Central memory CD8-positive, alpha-beta T cell (primary cell): ENCODE measurements around the gene MIB2.

Experiments
- ATAC-seq: fragments of 150-1000 bp; cut with Tn5 transposase; replicated peaks from 2 replicates; pipeline ENCODE4 v1.10.0; 2022; ENCODE audit warnings: mild to moderate bottlenecking, moderate FRiP score, moderate number of reproducible peaks; ENCODE audit not compliant: poor library complexity, severe bottlenecking; ENCODE audit errors: extremely low read depth
- DNase-seq, 2 donors: peaks; one replicate each; pipeline ENCODE4 v3.0.0; 2021; ENCODE audit warnings: low spot score in 2 of 2
- H3K27ac Mint-ChIP-seq: one replicate; pipeline ENCODE4 v1.8.0; 2022; ENCODE audit warnings: low read depth, mild to moderate bottlenecking, moderate library complexity, mixed read lengths
- H3K27me3 Mint-ChIP-seq: one replicate; pipeline ENCODE4 v1.8.0; 2022; ENCODE audit warnings: mixed read lengths
- H3K36me3 Mint-ChIP-seq: one replicate; pipeline ENCODE4 v1.8.0; 2022; ENCODE audit warnings: mild to moderate bottlenecking, moderate library complexity, mixed read lengths; ENCODE audit not compliant: insufficient read depth
- H3K4me1 Mint-ChIP-seq: one replicate; pipeline ENCODE4 v1.8.0; 2022; ENCODE audit warnings: mixed read lengths
- H3K4me3 Mint-ChIP-seq: one replicate; pipeline ENCODE4 v1.8.0; 2022; ENCODE audit warnings: mild to moderate bottlenecking, moderate library complexity, mixed read lengths
- H3K9me3 Mint-ChIP-seq: one replicate; pipeline ENCODE4 v1.8.0; 2022; ENCODE audit warnings: mixed read lengths

Gene MIB2

DNA sequence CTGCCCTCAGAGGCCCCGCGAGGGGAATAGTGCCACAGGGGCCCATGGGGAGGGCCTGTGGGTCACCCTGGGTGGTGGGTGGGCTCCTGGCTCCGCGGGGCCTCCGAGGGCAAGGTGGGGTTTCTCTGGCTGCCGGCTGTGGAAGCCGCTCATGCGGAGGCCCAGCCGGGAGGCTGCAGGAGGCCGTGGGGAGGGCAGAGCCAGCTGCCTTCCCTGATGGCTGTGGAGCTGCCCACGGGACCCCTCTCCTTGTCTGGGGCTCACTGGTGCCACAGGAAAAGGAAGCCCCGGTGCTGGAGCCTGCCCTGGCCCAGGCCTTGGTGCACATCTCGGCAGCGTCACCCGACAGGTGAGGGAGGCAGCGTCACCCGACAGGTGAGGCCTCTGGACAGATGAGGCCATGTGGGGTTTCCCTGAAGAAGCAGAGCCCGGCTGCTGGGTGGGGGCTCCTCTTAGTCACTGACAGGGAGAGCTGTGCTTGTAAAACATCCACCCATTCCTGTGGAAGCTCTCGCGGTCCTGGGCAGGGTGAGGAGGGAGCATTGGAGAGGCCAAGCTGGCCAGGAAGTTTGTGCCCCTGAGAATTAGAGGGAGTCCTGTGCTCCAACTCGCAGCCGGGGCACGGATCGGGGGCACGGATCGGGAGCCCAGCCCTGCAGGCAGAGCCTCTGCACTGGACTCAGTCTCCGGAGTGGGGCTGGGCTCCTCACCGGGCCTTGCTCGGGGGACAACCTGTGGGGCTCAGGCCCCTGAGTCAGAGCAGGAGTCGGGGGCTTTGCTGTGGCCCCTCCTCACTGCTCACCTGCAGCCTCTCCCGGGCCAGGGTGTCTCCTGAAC, 6.1 kb downstream of the MIB2 start:
- H3K27ac Mint-ChIP-seq = no peak overlapping the region
- H3K4me1 Mint-ChIP-seq = peaks cover 3% of the 10 kb centered on the region
- ATAC-seq (no peak), DNase-seq (no peak)
- no peak overlapping the region for H3K4me3 Mint-ChIP-seq
- H3K9me3 Mint-ChIP-seq = no peaks in the 10 kb centered on the region
- peaks cover 10% of the 10 kb centered on the region for H3K36me3 Mint-ChIP-seq
- H3K27me3 Mint-ChIP-seq = no peaks in the 10 kb centered on the region

DNA sequence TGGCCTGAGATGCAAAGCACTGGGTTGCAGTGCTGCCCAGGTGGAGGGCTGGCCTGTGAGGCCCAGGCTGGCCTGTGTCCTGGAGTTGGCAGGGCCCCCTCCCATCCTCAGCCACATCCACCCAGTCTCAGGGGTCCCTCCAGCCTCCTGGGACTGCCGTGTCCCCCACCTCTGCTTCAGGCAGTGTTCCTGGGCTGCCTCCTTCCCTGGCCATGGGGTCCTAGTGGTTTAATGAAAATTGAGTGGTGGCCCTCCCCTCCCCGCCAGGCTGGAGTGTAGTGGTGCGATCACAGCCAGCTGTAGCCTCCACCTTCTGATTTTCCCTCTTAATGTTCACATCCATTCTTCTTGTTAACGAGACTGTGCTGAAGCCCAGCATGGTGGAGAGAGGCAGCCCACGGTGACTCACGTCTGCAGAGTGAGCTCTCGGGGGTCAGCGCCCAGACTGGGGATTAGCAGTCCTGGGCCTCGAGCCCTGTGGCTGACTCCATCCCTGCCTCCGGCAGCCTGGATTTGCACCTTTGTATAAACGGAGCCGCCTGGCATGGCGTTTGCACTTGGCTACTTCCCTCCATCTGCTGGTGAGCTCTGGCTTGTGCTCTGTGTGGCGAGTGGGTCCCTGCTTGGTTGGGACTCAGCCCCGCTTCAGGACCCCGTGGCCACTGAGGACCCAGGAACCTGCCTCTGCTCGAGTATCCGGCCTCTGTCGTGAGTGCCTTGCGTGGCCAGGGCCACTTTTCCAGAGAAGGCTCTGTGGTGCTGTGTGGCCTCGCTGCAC, 6.9 kb downstream of the MIB2 start:
- H3K27me3 Mint-ChIP-seq = no peaks in the 10 kb centered on the region
- no peak overlapping the region for H3K4me3 Mint-ChIP-seq
- ATAC-seq (no peak), DNase-seq (no peak)
- no peaks in the 10 kb centered on the region for H3K4me1 Mint-ChIP-seq
- H3K9me3 Mint-ChIP-seq = no peaks in the 10 kb centered on the region
- H3K27ac Mint-ChIP-seq = no peak overlapping the region
- H3K36me3 Mint-ChIP-seq = peaks cover 7% of the 10 kb centered on the region

DNA sequence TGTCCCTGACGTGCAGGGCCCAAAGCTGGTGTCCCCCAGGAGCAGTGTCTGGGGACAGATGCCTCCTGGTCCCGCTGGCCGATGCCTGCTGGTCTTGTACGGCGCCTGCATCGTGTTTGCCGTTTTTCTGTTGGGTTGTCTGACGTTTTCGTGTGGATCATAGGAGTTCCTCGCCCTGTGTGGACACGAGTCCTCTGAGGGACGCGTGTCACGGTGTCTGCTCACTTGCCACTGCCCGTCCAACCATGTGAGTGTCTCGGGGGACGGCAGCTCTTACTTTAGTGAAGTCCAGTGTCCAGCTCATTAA, 7.4 kb downstream of the MIB2 start:
- Mint-ChIP-seq H3K4me3 (no peak overlapping the region), H3K4me1 (no peaks in the 10 kb centered on the region), H3K27ac (no peak overlapping the region), H3K9me3 (no peaks in the 10 kb centered on the region), H3K27me3 (no peaks in the 10 kb centered on the region), H3K36me3 (peaks cover 4% of the 10 kb centered on the region)
- ATAC-seq (no peak), DNase-seq (no peak)

GRCh38 chr1:1623181-1623630, 7.9 kb downstream of the MIB2 start:
- ATAC-seq (no peak), DNase-seq (no peak)
- no peak overlapping the region for H3K27ac Mint-ChIP-seq
- H3K4me1 Mint-ChIP-seq = no peaks in the 10 kb centered on the region
- no peaks in the 10 kb centered on the region for H3K9me3 Mint-ChIP-seq
- no peak overlapping the region for H3K4me3 Mint-ChIP-seq
- H3K36me3 Mint-ChIP-seq = peaks cover 5% of the 10 kb centered on the region
- H3K27me3 Mint-ChIP-seq = no peaks in the 10 kb centered on the region

DNA sequence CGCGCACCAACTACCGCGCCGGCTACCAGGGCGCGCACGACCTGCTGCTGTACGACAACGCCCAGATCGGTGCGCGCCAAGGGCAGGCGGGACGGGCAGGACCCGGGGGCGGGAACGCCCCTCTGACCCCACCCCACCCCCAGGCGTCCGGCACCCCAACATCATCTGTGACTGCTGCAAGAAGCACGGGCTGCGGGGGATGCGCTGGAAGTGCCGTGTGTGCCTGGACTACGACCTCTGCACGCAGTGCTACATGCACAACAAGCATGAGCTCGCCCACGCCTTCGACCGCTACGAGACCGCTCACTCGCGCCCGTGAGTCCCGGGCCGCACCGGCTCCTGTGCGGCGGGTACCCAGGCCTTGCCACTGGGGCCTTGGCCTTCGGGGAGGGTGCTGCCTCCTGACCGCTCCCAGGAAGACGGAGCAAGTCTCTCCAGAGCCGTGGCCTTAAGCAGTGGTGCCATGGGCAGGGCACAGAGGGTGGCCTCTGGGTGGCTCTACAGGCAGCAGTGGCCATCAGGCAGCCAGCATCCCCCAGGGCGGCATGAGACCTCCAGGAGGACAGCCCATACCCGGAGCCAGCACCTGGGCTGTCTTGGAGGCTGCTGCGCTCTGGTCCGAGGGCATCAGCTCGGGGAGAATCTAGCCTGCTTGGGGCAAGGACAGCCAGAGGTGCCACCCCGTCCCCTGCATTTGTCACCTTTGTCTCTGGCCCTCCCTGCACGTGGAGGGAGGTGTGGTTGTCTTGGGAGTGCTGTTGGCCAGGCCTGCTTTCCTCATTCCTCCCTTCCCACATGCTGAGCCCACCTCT, 8.5 kb downstream of the MIB2 start:
- Mint-ChIP-seq H3K9me3 (no peaks in the 10 kb centered on the region), H3K27me3 (no peaks in the 10 kb centered on the region), H3K4me1 (no peaks in the 10 kb centered on the region), H3K27ac (no peak overlapping the region), H3K36me3 (peaks cover 3% of the 10 kb centered on the region), H3K4me3 (no peak overlapping the region)
- DNase-seq (no peak), ATAC-seq (no peak)

DNA sequence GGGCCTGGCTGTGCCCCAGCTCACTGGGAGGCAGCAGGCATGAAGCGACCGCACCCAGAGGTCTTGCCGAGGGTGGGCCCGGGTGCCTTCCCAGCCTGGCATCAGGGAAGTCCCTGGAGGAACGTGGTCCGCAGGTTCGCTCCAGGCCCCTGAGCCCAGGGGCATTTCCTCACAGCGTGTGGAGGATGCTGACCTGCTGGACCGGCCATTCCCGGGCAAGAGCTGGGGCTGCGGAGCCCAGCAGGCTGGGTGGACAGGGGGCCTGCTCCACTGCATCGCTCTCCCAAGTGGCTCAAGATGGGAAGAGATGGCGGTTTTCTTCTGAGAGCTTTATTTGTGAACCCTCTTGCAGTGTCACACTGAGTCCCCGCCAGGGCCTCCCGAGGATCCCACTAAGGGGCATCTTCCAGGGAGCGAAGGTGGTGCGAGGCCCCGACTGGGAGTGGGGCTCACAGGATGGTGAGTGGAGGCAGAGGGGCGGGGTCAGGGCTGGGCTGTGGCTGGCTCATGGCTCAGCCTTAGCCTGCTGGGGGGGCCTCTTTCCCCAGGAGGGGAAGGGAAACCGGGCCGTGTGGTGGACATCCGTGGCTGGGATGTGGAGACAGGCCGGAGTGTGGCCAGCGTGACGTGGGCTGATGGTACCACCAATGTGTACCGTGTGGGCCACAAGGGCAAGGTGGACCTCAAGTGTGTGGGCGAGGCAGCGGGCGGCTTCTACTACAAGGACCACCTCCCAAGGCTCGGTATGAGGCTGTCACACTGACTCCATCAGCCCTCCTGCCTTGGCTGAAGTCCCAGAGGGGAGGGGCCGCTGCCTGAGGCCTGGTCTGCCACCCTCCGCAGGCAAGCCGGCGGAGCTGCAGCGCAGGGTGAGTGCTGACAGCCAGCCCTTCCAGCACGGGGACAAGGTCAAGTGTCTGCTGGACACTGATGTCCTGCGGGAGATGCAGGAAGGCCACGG, 9.4 kb downstream of the MIB2 start:
- no peak for ATAC-seq
- peaks cover under 1% of the 10 kb centered on the region for H3K4me1 Mint-ChIP-seq
- no peak overlapping the region for H3K27ac Mint-ChIP-seq

GRCh38 chr1:1625404-1625775, 10.1 kb downstream of the MIB2 start:
- no peaks in the 10 kb centered on the region for H3K27me3 Mint-ChIP-seq
- DNase-seq (no peak), ATAC-seq (no peak)
- H3K9me3 Mint-ChIP-seq = no peaks in the 10 kb centered on the region
- peaks cover 7% of the 10 kb centered on the region for H3K4me1 Mint-ChIP-seq
- peaks cover 8% of the 10 kb centered on the region for H3K36me3 Mint-ChIP-seq
- H3K27ac Mint-ChIP-seq = no peak overlapping the region
- H3K4me3 Mint-ChIP-seq = no peak overlapping the region

More for the DNA sequence above, 9.4 kb downstream of the MIB2 start:
- no peaks in the 10 kb centered on the region for H3K9me3 Mint-ChIP-seq
- no peaks in the 10 kb centered on the region for H3K27me3 Mint-ChIP-seq
- H3K4me3 Mint-ChIP-seq = no peak overlapping the region
- peaks cover 3% of the 10 kb centered on the region for H3K36me3 Mint-ChIP-seq
- DNase-seq = no peak

DNA sequence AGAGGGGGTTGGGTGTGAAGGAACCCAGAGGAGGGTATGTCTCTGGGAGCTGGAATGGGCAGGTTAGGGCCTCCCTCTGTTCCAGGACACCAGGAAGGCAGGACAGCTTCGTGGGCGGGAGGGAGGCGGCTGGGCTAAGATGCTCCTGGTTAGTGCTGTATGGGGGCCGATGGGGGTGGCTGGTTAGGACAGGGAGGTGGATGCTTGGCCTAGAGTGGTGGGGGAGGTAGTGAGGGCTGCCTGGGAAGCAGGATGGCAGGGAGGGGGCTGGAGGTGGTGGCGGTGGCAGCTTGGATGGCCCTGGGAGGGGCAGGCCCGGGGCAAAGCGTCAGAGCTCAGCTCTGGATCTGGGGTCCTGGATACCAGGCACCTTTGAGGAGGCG, 10.5 kb downstream of the MIB2 start:
- Mint-ChIP-seq H3K4me3 (no peak overlapping the region), H3K27ac (no peak overlapping the region), H3K27me3 (no peaks in the 10 kb centered on the region), H3K4me1 (peaks cover 8% of the 10 kb centered on the region), H3K36me3 (peaks cover 9% of the 10 kb centered on the region), H3K9me3 (no peaks in the 10 kb centered on the region)
- ATAC-seq = no peak
- DNase-seq = no peak

DNA sequence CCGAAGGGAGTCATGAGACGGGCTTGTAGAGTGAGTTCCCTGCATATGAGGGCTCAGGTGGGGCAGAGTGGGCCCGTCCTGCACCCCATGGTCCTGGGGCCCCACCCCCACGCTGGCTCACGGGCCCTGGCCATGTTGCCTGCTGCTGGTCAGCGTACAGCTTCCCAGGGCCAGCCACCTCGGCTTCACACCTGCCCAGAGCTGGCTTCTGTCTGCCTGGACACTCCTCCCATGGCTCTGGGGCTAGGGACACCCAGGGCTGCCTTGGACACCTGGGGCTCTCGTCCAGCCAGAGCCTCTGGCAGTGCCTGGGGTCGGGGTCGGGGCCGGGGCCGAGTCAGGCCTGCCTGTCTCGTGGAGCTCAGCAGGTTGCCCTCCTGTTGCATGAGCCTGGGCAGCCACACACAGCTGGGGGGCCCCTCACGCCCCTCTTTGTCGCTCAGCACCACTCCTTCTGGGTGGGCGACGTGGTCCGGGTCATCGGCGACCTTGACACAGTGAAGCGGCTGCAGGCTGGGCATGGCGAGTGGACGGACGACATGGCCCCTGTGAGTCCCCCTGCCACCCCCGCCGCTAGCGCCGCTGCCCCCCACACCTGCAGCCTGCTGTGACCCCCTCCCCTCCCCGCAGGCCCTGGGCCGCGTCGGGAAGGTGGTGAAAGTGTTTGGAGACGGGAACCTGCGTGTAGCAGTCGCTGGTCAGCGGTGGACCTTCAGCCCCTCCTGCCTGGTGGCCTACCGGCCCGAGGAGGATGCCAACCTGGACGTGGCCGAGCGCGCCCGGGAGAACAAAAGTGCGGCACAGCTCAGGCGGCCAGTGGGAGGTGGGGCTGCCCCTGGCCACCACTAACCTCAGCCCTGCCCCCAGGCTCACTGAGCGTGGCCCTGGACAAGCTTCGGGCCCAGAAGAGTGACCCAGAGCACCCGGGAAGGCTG, 11.2 kb downstream of the MIB2 start:
- Mint-ChIP-seq H3K36me3 (peaks cover 13% of the 10 kb centered on the region), H3K27me3 (no peaks in the 10 kb centered on the region), H3K27ac (peak overlapping the region; percentile 57), H3K9me3 (no peaks in the 10 kb centered on the region), H3K4me3 (no peak overlapping the region), H3K4me1 (peaks cover 8% of the 10 kb centered on the region)
- no peak for DNase-seq
- ATAC-seq = no peak

- no peaks in the 10 kb centered on the region for H3K27me3 Mint-ChIP-seq
- H3K27ac Mint-ChIP-seq = peak overlapping the region; percentile 57
- DNase-seq (no peak), ATAC-seq (no peak)
- H3K9me3 Mint-ChIP-seq = no peaks in the 10 kb centered on the region
- H3K4me3 Mint-ChIP-seq = no peak overlapping the region
- peaks cover 8% of the 10 kb centered on the region for H3K4me1 Mint-ChIP-seq
- peaks cover 14% of the 10 kb centered on the region for H3K36me3 Mint-ChIP-seq
Measured at GRCh38 chr1:1627261-1627828, 12.0 kb downstream of the MIB2 start.
